Measurements from ENCODE around the gene ADPRHL1. TPM values are rescaled to one million over a fixed set of nuclear protein-coding genes. Genes with fewer than 3 reads are reported as not detected.

The ADPRHL1 gene
- total and polyA plus RNA-seq, 2 donors (not counting 1 experiment from before 2014, with no cell fraction given) = 0.28 to 1.3 TPM

GRCh38 chr13:113422807-113423519 lies 30.3 kb downstream of the ADPRHL1 start:
- Mint-ChIP-seq H3K27me3 (no peaks in the 10 kb centered on the region), H3K4me3 (no peak overlapping the region), H3K4me1 (no peaks in the 10 kb centered on the region), H3K27ac (no peak overlapping the region), H3K9me3 (ENCODE audit: insufficient read depth) (no peaks in the 10 kb centered on the region)
- H4K20me1 ChIP-seq (ENCODE audit: control insufficient read depth, insufficient read depth, low read length, poor library complexity, severe bottlenecking) = no peaks in the 10 kb centered on the region
- ATAC-seq (ENCODE audit: low read depth) (no peak), DNase-seq (no peak)
- WGBS (ENCODE audit: insufficient coverage) = 83% methylated on average over 23 of the region's 26 CpGs
- POLR2A ChIA-PET = no interaction called here
- H3K36me3 ChIP-seq (replicated peaks in 1 of 2; ENCODE audit: control extremely low read depth in 1 of 2, control insufficient read depth in 1 of 2, extremely low read depth in 1 of 2, insufficient read depth in 2 of 2, low read length in 1 of 2) = no peaks in the 10 kb centered on the region
- no peak overlapping the region for H3K4me3 ChIP-seq (ENCODE audit: control extremely low read depth in 1 of 5, extremely low read depth in 1 of 5, insufficient read depth in 1 of 5, low read depth in 2 of 5, low read length in 4 of 5)
- peaks cover 0 to 3% of the 10 kb centered on the region in 2 donors for H3K4me1 ChIP-seq (ENCODE audit: control insufficient read depth in 2 of 2, insufficient read depth in 2 of 2, low read length in 2 of 2)
- no peak overlapping the region for H3K4me2 ChIP-seq (replicated peaks; ENCODE audit: low read depth, low read length, poor library complexity, severe bottlenecking)
- TF ChIP-seq EZH2 (IDR thresholded peaks at IDR 0.05; ENCODE audit: borderline replicate concordance, insufficient read depth, low read depth, low read length, poor library complexity, severe bottlenecking) = no peak
- TF ChIP-seq, protein P1, sequence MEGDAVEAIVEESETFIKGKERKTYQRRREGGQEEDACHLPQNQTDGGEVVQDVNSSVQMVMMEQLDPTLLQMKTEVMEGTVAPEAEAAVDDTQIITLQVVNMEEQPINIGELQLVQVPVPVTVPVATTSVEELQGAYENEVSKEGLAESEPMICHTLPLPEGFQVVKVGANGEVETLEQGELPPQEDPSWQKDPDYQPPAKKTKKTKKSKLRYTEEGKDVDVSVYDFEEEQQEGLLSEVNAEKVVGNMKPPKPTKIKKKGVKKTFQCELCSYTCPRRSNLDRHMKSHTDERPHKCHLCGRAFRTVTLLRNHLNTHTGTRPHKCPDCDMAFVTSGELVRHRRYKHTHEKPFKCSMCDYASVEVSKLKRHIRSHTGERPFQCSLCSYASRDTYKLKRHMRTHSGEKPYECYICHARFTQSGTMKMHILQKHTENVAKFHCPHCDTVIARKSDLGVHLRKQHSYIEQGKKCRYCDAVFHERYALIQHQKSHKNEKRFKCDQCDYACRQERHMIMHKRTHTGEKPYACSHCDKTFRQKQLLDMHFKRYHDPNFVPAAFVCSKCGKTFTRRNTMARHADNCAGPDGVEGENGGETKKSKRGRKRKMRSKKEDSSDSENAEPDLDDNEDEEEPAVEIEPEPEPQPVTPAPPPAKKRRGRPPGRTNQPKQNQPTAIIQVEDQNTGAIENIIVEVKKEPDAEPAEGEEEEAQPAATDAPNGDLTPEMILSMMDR (IDR thresholded peaks at IDR 0.05) = no peak
- no peaks in the 10 kb centered on the region for H3K79me2 ChIP-seq (ENCODE audit: control insufficient read depth, insufficient read depth, low read length)
- H3K9ac ChIP-seq (ENCODE audit: low read length) = no peak overlapping the region
- no peak overlapping the region for H3K27ac ChIP-seq (ENCODE audit: low read length in 2 of 2)
- no peak overlapping the region for H2AFZ ChIP-seq (ENCODE audit: insufficient read depth, low read depth, low read length, poor library complexity, severe bottlenecking)
- CTCF ChIA-PET = no interaction called here
- intact Hi-C loops (cut with micrococcal nuclease) = no loop called here
- H3K9me3 ChIP-seq (ENCODE audit: control extremely low read depth in 1 of 3, control insufficient read depth in 2 of 3, insufficient read depth in 1 of 3, low read length in 2 of 3) = no peaks in the 10 kb centered on the region
- H3K27me3 ChIP-seq (replicated peaks in 1 of 4; ENCODE audit: control extremely low read depth in 1 of 4, control insufficient read depth in 3 of 4, insufficient read depth in 4 of 4, low read length in 3 of 4) = no peaks in the 10 kb centered on the region

DNA sequence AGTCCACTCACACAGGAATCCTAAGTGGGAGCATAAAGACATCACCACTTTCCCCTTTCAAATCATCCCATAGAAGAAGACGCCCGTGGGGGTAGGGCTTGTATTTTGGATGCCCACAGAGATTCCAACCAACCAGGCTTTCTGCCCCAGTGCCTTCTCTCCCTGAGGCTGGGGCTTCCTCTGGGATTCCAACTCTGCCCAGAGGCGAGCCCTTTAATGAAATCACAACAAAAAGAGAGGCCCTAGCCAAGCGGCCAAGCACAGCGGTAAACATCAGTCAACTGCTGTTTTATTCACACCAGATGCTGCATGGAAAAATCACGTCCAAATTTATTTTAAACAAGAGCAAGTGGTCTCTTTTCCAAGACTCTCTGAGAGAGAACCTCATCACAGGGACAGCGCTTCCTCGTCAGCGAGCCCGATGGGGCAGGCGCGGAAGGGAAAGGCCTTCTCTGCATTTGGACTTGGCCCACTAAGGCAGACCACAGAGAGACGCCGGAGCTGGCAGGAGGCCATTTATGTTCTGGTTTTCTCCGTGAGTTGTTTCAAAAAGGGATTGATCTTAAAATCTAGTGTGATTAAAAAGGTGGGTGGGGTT lies 31.5 kb downstream of the ADPRHL1 start:
- Mint-ChIP-seq H3K4me1 (peaks cover 1% of the 10 kb centered on the region), H3K27me3 (peaks cover 1% of the 10 kb centered on the region), H3K4me3 (no peak overlapping the region), H3K27ac (no peak overlapping the region), H3K9me3 (ENCODE audit: insufficient read depth) (no peaks in the 10 kb centered on the region)
- H3K4me2 ChIP-seq (replicated peaks; ENCODE audit: low read depth, low read length, poor library complexity, severe bottlenecking) = no peak overlapping the region
- no peaks in the 10 kb centered on the region for H4K20me1 ChIP-seq (ENCODE audit: control insufficient read depth, insufficient read depth, low read length, poor library complexity, severe bottlenecking)
- no peak for DNase-seq
- TF ChIP-seq, protein P1 (IDR thresholded peaks at IDR 0.05) = no peak
- no peak for TF ChIP-seq EZH2 (IDR thresholded peaks at IDR 0.05; ENCODE audit: borderline replicate concordance, insufficient read depth, low read depth, low read length, poor library complexity, severe bottlenecking)
- H3K27me3 ChIP-seq (replicated peaks in 1 of 4; ENCODE audit: control extremely low read depth in 1 of 4, control insufficient read depth in 3 of 4, insufficient read depth in 4 of 4, low read length in 3 of 4) = no peaks in the 10 kb centered on the region
- intact Hi-C loops (cut with micrococcal nuclease) = no loop called here
- no peak overlapping the region for H3K27ac ChIP-seq (ENCODE audit: low read length in 2 of 2)
- H3K9me3 ChIP-seq (ENCODE audit: control extremely low read depth in 1 of 3, control insufficient read depth in 2 of 3, insufficient read depth in 1 of 3, low read length in 2 of 3) = no peaks in the 10 kb centered on the region
- no peaks in the 10 kb centered on the region for H3K36me3 ChIP-seq (replicated peaks in 1 of 2; ENCODE audit: control extremely low read depth in 1 of 2, control insufficient read depth in 1 of 2, extremely low read depth in 1 of 2, insufficient read depth in 2 of 2, low read length in 1 of 2)
- no peak overlapping the region for H3K9ac ChIP-seq (ENCODE audit: low read length)
- ATAC-seq (ENCODE audit: low read depth) = no peak
- peaks cover 0 to 10% of the 10 kb centered on the region in 2 donors for H3K4me1 ChIP-seq (ENCODE audit: control insufficient read depth in 2 of 2, insufficient read depth in 2 of 2, low read length in 2 of 2)
- POLR2A ChIA-PET = no interaction called here
- WGBS (ENCODE audit: insufficient coverage) = 92% methylated on average over 15 of the region's 15 CpGs
- H3K4me3 ChIP-seq (ENCODE audit: control extremely low read depth in 1 of 5, extremely low read depth in 1 of 5, insufficient read depth in 1 of 5, low read depth in 2 of 5, low read length in 4 of 5) = no peak overlapping the region
- no peaks in the 10 kb centered on the region for H3K79me2 ChIP-seq (ENCODE audit: control insufficient read depth, insufficient read depth, low read length)
- H2AFZ ChIP-seq (ENCODE audit: insufficient read depth, low read depth, low read length, poor library complexity, severe bottlenecking) = no peak overlapping the region
- CTCF ChIA-PET = no interaction called here
